NCI-H128 (cell line): ENCODE results near the gene HIVEP2.

Experiments used
- DNase-seq: peaks from one replicate; lab custom pipeline; 2025; ENCODE audit not compliant: unreplicated experiment; lab: John Stamatoyannopoulos, UW

HIVEP2 gene

DNA sequence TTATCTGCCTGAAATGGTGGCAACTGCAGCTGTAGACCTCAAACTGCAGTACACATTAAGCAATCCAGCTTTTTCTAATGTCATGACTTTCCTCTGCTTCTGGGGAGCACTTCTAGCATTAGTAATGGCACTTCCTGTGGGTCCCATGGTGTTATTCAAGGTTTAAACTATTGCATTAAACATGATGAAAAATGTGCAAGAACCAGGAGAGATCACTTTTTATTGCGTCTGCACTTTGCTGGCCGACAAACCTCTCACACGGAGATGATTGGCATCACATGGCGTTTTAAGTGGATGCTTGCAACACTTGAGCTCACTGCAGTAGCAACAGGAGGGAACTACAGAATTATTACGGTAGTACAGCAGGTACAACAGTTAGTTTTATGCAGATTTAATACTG, 148.4 kb downstream of the HIVEP2 start:
- peak; percentile 57 for DNase-seq

DNA sequence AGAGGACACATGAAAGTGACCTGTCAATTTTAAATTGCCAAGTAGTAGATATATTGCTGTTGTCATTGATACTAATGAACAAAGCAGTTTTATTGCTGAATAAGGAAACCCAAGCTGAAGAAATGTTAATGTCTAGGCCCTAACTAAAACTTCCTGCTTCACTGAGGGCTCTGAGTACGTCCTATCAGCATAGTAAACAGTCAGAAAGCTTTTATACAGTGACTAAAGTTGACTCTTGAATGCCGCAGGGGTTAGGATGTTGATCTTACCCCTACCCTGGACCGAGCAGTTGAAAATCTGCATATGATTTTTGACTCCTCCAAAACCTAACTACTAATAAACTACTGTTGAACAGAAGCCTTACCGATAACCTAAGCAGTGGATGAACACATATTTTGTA, 149.0 kb downstream of the HIVEP2 start:
- no peak for DNase-seq

DNA sequence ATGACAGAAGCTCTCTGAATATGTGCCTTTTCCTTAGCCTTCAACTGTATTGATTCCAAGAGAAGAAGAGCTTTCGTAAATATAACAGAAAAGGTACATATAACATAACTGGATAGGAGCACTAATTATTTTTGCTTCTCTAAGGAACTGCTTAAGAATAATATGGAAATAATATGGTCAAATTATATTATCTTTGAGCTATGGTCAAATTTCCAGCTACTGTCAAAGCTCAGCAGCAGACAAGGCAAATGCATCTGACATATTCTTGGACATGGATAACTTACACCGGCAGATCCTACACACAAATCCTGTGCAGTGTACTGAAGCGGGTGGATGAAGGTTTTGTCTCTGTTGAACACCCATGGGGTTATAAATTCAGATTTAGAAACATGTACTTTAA, 150.6 kb downstream of the HIVEP2 start:
- DNase-seq, result no peak

DNA sequence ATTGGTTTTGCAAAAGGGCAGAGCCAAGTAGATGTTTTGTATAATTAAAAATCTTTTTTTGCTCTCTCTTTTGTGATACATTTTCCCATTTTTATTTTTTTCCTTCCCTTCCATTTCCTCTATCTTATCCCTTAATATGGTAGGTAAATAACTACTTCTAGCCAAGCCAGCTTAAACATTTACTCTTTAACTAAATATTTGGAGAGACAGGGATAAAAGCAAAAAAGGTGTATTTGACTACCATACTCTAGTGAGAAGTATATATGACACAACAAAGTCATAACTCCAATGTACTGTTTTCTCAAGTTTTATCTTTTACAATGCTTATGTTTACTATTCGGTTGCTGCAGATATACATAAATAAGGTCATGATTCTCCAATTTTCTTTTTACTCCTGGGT, 154.7 kb downstream of the HIVEP2 start:
- DNase-seq, result no peak

DNA sequence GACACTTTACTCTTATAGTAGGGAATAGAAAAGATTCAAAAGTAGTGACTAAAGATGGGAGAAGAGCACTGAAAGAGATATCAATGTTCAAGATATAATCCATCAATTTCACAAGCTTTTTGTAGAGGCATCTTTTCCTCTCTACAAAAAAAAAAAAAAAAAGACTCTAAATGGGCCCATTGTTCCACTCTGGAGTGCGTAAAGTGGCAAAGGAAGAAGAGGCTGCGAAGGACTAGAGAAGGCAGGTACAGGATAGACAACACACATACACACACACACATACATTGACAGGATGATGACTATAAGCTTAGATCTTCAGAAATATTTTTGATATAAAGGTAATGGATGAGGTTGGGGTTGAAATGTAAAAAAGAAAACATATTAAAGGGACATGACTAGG, 157.6 kb downstream of the HIVEP2 start:
- no peak for DNase-seq

DNA sequence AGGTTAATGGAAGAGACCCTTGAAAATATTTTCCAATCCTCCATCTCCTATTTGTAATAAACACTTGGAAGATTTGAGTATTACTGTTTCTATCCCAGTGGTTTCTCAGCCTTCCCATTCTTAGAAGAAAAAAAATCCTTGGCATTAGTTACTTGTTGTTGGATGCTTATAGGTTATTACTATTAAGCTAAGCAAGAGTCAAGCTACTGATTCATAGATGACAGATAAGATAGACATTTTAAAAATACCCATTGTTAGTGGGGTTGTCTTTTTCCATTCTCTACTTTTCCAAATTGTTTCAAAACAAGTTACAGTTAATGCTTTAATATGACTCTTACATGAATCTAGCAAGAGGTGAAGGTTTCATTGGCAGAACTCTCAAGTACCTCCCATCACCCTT, 158.5 kb downstream of the HIVEP2 start:
- no peak for DNase-seq

DNA sequence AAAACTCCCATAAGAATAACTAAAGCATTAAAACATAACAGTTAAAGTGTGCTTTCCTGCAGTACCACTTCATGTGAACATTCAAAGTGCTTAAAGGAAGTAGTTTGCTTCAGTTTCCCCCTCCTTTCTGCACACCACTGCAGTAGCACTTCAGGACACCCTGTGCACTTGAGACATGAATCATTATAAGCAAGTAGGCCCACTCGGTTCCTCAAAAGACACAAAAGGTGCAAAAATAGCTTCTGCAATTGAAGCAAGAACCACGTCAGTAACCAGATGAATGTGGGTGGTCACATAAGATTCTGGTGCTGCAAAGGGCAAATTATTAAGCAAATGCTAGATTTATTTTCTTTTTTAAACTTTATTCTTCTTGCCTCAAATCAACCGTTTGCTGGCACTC, 160.6 kb downstream of the HIVEP2 start:
- no peak for DNase-seq

DNA sequence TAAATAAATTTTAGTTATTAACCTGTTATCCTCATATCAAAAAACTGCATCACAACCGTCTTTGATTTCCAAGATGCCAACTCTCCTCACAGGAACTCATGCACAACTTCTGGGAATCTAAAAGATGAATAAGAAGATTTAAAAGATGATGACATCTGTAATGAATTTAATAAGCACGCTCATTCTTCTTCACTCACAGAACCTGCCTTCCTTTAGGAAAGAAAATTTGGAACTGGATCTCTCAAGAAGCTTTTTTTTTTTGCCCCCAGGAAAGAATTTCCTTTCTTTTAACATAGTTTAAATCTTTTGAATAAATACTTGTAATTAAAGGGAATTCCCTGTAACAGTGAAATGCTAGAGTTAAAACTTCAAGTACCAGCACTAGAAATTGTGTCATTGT, 161.5 kb downstream of the HIVEP2 start:
- DNase-seq, result no peak

DNA sequence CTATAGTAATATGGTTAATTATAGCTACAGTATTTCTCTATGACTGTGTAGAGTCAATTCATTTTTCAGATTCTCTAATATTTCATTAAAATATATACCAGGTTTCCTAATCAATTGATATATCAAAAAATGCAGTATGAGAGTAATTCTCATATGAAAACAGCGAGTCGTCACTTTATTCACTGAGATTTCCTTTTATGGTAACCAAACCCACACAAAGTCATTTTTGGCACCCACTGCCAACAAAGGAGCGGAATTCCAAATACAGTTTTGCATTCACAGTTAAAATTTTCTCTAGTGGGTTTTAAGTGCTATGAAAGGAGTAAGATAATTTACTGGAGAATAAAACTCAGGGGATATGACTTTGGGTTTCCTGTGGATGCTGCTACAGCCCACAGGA, 163.8 kb downstream of the HIVEP2 start:
- DNase-seq, result no peak

DNA sequence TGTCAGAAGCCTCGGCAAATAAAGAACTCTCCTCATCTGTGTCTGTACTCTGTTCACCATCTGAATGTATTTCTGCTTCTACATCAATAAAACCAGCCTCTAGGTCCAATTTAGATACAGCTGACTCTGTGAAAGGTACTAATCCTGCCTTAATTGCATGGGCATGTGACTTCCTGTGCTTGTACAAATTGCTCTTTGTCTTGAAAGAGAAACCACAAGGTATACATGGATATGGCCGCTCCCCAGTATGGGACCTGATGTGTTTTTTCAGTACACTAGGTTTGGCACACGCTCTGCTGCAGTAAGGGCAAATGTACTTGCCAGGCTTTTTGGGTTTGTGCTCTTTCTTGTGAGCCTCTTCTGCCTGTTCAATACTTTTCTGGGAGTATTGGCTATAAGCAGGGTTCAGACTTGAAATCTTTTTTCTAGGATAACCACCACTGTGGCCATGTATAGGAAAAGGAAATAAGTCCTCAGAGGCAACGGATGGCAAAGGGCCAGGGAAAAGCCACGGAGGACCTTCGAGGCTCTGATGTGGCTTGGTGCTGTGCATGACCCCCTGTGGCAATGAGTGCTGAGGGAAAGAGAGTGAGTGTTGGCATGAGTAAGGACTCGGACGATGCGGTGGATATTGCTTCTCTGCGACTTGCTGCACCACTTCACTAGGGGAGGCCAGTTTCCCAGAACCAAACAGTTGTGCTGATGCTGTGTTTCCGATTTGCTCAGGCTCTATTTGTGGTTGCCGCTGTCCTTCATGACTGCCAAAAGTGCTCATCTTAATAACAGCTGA, 170.9 kb downstream of the HIVEP2 start:
- DNase-seq, result no peak

DNA sequence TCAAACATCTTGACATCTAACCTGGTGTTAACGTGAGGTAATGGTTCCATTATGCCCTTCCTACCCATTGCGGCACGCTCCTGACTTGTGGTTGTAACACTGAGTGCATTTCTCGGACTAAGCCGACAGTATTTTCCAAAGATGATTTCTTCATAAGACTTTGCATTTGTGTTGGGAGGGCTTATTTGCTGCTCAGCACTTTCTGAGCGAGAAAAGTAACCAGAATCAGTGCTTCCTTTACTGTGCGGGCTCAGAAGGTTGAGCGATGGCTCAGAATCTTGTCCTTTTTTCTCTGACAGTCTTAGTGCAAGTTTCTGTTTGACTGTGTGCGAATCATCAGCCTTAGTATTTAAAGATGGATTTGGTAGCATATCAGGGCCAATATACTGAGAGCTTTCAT, 171.7 kb downstream of the HIVEP2 start:
- no peak for DNase-seq

DNA sequence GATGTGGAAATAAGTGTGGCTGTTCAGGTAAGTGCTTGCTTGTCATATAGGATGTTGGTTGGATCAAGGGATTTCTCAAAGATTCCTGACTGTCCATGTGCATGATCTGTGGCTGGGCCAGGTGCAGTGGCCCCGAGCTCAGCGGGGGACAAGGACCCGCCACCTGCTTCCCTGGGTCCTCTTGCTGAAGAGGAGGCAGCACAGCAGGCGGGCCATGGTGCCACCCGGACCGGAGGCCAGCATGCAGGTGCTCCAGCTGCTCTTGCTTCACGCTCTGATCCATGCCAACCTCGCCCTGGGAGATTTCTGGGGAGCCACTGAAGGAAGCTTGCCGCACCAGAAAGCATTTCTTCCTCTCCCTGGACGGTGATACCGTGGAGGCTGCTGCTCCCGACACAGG, 173.8 kb downstream of the HIVEP2 start:
- no peak for DNase-seq

DNA sequence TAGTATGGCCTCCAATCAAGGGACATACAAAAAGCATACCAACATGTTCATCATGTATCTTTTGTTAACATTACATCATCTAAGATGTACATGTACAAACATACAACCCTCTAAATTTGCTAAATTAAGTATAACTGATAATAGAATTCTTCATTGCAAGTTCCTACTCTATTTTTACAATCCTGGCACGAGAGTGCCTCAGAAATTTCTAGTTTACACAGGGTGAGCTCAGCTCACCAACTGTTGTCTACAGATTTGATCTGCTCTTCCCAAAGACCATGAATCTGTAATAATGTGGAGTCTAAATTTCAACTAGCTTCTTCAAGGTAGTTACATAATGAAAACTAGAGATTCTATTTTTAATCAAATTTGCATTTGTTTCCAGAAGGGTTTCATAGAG, 179.7 kb downstream of the HIVEP2 start:
- DNase-seq, result no peak

DNA sequence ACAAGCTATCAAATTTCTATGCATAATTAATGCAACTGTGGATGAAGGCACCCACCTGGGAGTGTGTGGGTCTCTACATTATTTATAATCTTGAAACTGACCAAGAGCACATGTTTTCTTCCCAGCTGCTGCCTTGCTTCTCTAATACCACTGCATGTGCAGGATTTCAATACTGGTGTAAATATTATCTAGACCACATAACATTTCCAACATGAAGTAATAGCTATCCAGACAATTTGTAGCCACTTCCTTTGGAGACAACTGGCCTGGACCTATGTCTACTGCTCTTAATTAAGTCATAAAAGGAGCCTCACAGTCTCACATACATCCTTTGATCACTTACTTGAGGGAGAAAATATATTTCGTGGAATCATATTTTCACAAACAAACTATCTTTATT, 180.7 kb downstream of the HIVEP2 start:
- DNase-seq, result no peak

DNA sequence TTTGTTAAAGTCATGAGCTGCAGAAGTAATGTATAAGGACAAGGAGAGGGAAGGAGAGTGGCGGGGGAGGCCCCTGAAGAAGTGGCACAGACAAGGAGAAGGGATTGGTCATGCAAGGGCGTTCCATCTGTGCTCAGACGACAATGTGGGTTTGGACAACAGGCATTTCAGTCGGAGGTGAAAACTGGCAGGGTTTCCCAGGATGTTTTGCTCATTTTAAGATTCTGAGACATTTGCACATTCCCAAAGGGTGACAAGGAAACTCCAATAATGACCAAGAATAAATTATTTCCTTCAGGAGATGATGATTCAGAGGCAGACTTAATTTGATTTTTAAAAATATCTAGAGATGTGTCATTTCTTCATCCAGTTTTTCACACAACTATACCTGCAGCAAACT, 181.8 kb downstream of the HIVEP2 start:
- no peak for DNase-seq

DNA sequence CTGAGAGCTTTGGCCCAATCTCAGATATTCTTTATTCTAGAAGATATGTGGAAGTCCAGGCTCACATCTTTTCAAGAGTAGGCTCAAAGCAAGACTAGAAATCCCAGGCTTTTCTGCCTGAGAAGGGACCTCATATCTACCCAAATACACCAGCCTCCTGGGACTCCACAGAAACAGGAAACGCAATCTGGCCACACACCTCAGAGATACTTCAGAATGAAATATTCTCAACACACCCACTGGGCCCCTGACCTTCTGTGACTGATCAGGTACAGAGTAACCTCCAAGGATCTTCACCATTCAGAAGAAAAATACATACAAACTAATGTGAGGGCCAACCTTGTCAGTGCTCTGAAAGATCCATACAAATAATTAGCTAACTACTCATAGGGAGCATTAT, 183.2 kb downstream of the HIVEP2 start:
- no peak for DNase-seq

DNA sequence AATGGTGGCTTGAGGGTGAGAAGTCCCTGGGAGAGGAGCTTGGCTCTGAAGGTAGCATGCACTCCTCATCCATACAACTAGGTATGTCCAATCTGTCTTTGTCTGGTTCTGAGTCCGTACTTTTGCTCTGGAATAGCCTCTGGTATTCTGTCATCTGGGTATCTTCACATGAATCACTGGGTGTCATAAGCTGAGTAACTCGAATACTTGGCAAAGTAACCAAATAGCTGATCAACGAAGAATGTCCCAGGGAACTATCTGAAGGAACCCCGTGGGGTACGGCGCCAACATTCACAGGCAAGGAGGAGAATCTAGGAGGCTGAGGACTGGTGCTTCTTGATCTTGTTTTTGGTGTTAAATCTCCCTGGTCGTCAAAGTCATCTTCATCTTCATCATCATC, 184.8 kb downstream of the HIVEP2 start:
- no peak for DNase-seq

DNA sequence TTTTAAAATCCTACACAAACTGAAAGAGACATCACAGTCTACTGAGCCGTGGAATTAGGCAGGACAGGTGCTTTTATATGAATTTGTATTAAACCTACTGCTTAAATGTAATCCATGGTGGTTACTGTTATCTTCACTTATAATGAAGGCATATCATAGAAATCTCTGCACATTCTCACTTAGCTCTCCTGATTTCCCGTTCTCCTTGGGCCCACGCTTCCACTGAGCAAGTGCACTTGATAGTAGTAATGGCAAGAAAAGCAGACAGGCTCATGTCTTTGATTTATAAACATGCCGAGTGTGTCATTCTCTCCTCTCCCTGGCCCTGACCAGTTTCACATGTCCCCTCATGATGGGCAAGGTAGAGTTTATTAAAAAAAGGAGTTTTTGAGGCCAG, 186.3 kb downstream of the HIVEP2 start:
- DNase-seq, result no peak

DNA sequence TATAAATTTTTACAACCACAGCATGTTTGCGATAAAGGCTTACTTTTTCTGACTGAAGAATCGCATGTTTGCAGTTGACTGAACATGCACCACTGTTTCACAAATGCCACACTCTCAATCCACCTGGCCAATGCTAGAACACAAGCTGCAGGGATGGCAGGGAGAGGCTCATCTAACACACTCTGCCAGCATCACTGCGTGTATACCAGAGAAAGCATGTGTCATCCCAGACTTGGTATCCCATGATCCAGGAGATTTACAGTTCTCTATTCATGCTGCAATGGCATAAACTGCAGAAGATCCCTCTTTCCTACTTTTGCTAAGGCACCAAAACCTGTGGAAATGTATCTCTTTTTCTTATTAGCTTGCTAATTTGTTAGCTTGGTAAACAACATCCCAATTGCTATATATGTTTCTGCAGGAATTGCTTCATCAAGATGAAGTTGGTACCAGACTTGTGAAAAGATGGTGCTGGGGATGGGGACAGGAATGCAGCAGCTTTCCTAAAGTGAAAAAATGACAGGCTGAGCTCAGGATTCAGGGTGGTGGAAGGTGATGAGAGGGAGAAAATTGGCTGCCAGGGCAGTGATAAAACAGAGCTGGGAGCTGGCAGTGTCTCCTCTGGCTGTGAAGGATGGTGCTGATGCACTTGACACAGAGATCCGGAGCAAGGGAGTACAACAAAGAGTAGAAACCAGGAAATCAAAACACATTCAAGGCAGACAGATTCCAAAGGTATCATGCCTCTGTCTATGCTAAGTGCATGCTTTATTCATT, 186.9 kb downstream of the HIVEP2 start:
- no peak for DNase-seq

DNA sequence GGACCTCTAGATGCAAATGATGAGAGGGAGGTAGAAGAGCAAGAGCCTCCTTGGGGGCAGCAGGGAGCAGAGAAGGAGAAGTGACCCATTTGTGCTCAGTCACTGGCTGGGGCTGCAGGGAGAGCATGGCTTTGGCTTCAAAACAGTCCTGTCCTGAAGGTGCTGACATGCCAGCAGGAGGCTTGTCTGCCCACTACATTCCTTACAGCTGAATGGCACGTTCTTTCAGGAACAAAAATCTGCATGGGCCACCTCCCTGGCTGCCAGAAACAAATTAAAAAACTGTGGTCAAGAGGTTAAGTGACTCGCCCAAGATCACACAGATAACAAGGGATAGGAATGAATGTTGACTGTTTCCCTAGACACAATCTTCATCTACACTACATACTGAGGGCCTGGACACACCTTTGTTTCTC, 188.8 kb downstream of the HIVEP2 start:
- DNase-seq, result no peak

DNA sequence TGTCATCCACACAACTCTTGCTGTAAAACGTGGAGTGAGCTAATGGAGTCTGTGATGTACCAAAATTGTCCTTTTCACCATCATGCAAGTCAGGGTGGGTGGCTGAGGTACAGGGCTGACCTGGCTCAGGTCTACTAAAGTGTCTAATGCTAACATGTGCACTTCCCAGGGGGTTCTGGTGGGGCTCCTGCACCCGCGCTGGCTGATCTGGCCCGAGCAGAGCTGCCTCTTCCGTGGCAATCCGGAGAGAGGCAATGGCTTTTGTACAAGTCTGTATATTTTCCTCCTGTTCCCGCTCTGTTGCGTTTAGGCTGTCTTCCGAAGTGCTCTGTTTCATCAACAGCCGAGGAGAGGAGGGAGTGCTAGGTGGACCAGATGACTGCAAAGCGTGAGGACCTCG, 191.8 kb downstream of the HIVEP2 start:
- DNase-seq, result no peak

DNA sequence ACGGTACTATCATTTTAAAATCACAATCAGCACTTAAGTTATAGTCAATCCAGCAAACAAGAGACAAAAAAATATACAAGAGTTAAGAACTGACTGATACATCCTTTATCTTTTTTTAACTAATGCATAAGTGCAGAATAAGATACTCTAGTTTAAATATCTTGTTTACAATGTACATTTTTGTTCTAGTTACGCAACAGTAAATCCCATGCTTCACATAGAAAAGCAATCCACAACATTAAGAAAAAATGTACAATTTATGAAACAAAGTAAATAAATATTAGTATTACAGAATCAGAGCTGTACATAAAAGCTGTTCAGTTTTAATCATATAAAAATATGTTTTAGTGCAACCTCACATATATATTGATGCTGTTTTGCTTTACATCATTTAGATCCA, 192.6 kb downstream of the HIVEP2 start:
- DNase-seq, result no peak

DNA sequence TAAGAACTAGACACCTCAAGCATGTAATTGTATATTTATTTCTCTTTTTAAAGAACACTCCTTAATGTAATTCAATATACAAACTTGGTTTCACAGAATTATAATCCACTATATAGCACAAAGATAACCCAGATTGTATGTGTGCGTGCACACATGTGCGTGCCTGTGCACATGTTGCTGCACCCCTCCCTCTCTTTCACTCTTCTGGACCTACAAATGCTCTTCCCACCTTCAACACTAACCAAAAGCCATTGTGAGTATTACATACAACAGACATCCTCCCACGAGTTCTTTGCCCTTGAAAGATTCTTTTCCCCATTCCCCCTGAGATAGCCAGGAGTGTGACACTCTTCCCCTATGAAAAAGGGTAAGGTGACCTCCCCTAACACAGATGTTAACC, 193.5 kb downstream of the HIVEP2 start:
- DNase-seq, result no peak
